Transverse colon (tissue), 3 donors: ENCODE results near the gene PTBP3.

Experiments
- EP300 ChIP-seq: sonication (generic); formaldehyde crosslinking; IDR thresholded peaks from one replicate; pipeline ENCODE4 v1.6.1; 2017; ENCODE audit warnings: antibody characterized with exemption, low read depth
- POLR2A ChIP-seq: fragments of 450-650 bp; IDR thresholded peaks from one replicate; pipeline ENCODE4 v1.6.1; 2016; ENCODE audit warnings: antibody characterized with exemption, mild to moderate bottlenecking, moderate library complexity
- TF ChIP-seq, protein P1 (sequence below), 5 experiments: fragments of 200-600 bp in 3 of 5; fragments of 450-650 bp in 2 of 5; sonication (generic) in 3 of 5; IDR thresholded peaks; 1 replicate in 2 of 5; 2 replicates in 3 of 5; pipeline ENCODE4 v1.5.1; 2016 to 2017; ENCODE audit warnings: antibody characterized with exemption in 5 of 5, inconsistent platforms in 3 of 5, mild to moderate bottlenecking in 2 of 5, moderate library complexity in 1 of 5

DNA sequence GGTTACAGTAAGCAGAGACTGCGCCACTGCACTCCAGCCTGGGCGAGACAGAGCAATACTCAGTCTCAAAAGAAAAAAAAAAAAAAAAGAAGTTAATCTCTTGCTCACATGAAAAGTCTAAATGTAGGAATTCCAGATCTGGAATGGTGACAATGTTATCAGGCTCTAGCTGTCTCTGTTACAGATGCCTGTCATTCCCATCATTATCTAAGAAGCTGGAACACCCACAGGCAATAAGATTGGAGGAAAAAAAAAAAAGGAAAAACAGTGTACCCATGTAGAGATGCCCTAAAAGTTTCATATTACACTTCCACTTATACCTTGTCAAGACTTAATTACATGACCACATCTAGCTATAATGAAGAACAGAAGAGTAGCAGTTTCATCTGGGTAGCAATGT, 38.2 kb downstream of the PTBP3 start:
- TF ChIP-seq, protein P1, sequence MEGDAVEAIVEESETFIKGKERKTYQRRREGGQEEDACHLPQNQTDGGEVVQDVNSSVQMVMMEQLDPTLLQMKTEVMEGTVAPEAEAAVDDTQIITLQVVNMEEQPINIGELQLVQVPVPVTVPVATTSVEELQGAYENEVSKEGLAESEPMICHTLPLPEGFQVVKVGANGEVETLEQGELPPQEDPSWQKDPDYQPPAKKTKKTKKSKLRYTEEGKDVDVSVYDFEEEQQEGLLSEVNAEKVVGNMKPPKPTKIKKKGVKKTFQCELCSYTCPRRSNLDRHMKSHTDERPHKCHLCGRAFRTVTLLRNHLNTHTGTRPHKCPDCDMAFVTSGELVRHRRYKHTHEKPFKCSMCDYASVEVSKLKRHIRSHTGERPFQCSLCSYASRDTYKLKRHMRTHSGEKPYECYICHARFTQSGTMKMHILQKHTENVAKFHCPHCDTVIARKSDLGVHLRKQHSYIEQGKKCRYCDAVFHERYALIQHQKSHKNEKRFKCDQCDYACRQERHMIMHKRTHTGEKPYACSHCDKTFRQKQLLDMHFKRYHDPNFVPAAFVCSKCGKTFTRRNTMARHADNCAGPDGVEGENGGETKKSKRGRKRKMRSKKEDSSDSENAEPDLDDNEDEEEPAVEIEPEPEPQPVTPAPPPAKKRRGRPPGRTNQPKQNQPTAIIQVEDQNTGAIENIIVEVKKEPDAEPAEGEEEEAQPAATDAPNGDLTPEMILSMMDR (IDR thresholded peaks at IDR 0.05): no peak
- TF ChIP-seq POLR2A: no peak
- TF ChIP-seq EP300: no peak
